Ovary (tissue), 9 donors: ENCODE data around the gene DMKN. TPM values are rescaled to one million over a fixed set of nuclear protein-coding genes. Genes with fewer than 3 reads are reported as not detected.

Source experiments
- DNase-seq, 5 donors: peaks; one replicate each; pipeline ENCODE4 v3.0.0-alpha.2; 2019 to 2020
- H3K27ac ChIP-seq, 2 donors: fragments of 200-600 bp; one replicate each; pipeline versions ENCODE4 v1.5.1 to v1.8.0; 2019 to 2022
- H3K27me3 ChIP-seq: fragments of 200-600 bp; one replicate; pipeline ENCODE4 v1.8.0; 2022
- H3K36me3 ChIP-seq: fragments of 200-600 bp; sonication (generic); one replicate; pipeline ENCODE4 v1.5.1; 2019
- H3K4me1 ChIP-seq: one replicate; pipeline ENCODE4 v1.8.1; 2013; ENCODE audit warnings: mild to moderate bottlenecking, moderate library complexity; ENCODE audit not compliant: insufficient read depth
- H3K4me3 ChIP-seq: fragments of 200-600 bp; sonication (generic); one replicate; pipeline ENCODE4 v1.5.1; 2017
- H3K9me3 ChIP-seq, 2 donors: fragments of 200-600 bp in 1 of 2; sonication (generic) in 1 of 2; one replicate each; pipeline versions ENCODE4 v1.5.1 to v1.8.1; 2013 to 2019; ENCODE audit warnings: mild to moderate bottlenecking in 1 of 2, moderate library complexity in 1 of 2
- EP300 ChIP-seq: sonication (generic); formaldehyde crosslinking; IDR thresholded peaks from one replicate; pipeline ENCODE4 v1.6.1; 2017; ENCODE audit warnings: antibody characterized with exemption
- POLR2A ChIP-seq: fragments of 450-650 bp; IDR thresholded peaks from one replicate; pipeline ENCODE4 v1.6.1; 2017; ENCODE audit warnings: antibody characterized with exemption, mild to moderate bottlenecking, moderate library complexity
- WGBS, 3 donors: extraction: QIAGEN DNeasy Blood & Tissue Kit in 1 of 3; methylation state at CpG; one replicate each; pipeline versions ENCODE4 v1.1.5 to v1.1.7; 2013 to 2017; 5-methylcytosine and 5-hydroxymethylcytosine counted together
- intact Hi-C, 4 donors: fragments of 100-400 bp; cut with DNase I; formaldehyde crosslinking; loops; one replicate each; pipeline versions ENCODE4 v1.11.0 to v1.15.1; 2022 to 2023
- polyA plus RNA-seq, 2 donors: library from polyadenylated mRNA; stranded (reverse); fragments of 200-250 nt in 1 of 2; fragments of 350-450 nt in 1 of 2; fragmentation: Illumina TruSeq in 1 of 2; extraction: RNeasy Lipid Tissue Mini Kit (QIAGEN cat#74804) in 1 of 2; gene quantifications; one replicate each; pipeline ENCODE4 v1.2.3, GENCODE V29; 2013 to 2014
- total RNA-seq, 7 donors: library from RNA; depleted of rRNA in 2 of 7; stranded (reverse); fragments of >200 nt in 2 of 7; fragmentation: NEBNext Ultra II Directional in 3 of 7; extraction: Animal tissue kit (Norgen Biotek cat#: 25700) in 3 of 7; gene quantifications; one replicate each; pipeline versions ENCODE4 v1.1.0 to v1.2.4, GENCODE V29; 2016 to 2023
- TF ChIP-seq, protein P1 (sequence below), 3 donors: fragments of 450-650 bp in 2 of 3; fragments of 200-600 bp in 1 of 3; IDR thresholded peaks; one replicate each; pipeline versions ENCODE4 v1.5.1 to v1.8.0; 2016 to 2022; ENCODE audit warnings: antibody characterized with exemption in 3 of 3, mild to moderate bottlenecking in 1 of 3
- donor health status: DM: no; HTN: no; CAD: no; lungs with moderate emphysema.
- donor health status: DM: no; HTN: no; CAD: no.
- donor health status: Bipolar disorder and iron deficiency.
- donor health status: DM: yes; HTN: yes; CAD: no.
- donor health status: DM: no; HTN: no; CAD: no.
- donor health status: DM: yes; HTN: yes; CAD: no.

Gene DMKN
- total and polyA plus RNA-seq, 9 donors, result 58.3 to 177 (median 93.8) TPM

DNA sequence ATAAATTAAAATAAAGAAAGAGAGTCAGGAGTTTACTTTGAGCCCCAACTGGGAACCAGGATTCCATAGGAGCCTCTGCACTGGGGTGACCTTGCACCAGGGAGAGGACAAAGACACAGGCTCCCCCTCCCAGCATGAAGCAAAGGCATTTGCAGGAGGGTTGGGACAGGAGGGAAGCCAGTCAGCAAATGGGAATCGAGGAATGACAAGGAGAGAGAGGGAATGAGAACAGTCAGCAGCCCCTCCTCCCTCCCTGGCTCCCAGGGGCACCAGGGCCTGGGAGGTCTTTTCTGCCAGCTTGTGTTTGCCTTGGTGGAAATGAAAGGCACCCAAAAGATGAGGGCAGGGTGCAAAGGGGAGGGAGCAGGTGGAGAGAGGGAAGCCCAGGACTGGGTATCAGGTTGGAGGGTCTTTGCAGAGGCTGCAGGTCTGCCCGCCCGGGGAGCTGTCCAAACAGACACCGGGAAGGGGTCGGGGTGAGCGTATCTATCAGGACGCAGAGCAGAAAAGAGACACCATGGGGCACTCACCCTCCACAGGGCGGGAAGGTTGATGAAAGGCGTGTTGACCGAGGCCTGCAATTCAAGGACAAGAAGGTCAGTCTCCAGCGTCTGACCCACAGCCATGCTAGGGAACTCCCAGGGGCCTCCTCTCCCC lies 10.9 kb upstream of the DMKN start:
- TF ChIP-seq, protein P1, sequence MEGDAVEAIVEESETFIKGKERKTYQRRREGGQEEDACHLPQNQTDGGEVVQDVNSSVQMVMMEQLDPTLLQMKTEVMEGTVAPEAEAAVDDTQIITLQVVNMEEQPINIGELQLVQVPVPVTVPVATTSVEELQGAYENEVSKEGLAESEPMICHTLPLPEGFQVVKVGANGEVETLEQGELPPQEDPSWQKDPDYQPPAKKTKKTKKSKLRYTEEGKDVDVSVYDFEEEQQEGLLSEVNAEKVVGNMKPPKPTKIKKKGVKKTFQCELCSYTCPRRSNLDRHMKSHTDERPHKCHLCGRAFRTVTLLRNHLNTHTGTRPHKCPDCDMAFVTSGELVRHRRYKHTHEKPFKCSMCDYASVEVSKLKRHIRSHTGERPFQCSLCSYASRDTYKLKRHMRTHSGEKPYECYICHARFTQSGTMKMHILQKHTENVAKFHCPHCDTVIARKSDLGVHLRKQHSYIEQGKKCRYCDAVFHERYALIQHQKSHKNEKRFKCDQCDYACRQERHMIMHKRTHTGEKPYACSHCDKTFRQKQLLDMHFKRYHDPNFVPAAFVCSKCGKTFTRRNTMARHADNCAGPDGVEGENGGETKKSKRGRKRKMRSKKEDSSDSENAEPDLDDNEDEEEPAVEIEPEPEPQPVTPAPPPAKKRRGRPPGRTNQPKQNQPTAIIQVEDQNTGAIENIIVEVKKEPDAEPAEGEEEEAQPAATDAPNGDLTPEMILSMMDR (IDR thresholded peaks at IDR 0.05), result no peak
- TF ChIP-seq EP300, result no peak
- no peak for TF ChIP-seq POLR2A
- Histone ChIP-seq H3K27me3 (no peaks in the 10 kb centered on the region), H3K4me3 (no peak overlapping the region), H3K4me1 (no peaks in the 10 kb centered on the region), H3K9me3 (no peaks in the 10 kb centered on the region), H3K36me3 (no peaks in the 10 kb centered on the region), H3K27ac (no peak overlapping the region)
- no peak for DNase-seq
- intact Hi-C loops, result no loop called here
- WGBS, 3 donors, result 14 to 20% (median 19%) methylated on average over 11 of the region's 11 CpGs

DNA sequence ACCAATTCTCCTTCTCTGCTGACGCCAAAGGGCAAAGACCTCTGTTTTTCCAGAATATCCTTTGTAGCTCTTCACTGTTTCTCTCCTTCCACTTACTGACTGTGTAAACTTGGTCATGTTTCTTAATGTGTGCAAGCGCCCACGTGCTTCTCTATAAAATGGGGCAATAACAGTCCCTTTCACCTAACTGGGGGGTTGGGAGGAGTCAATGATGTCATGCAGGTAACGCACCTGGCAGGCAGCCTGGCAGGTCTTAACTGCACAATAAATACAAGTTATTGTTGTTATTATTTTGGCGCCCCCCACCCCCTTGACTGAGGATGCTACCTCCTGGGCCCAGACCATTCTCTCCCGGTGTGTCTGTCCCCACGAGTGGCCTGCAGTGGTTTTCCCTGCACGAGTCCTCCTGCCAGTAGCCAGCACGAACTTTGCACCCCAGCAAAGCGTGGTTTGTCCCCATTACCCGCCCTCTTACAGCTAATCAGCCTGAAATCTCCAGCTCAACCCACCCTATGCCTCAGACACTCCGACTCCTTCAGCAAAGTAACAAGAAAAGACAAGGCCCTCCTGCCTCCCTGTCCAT lies 9.4 kb upstream of the DMKN start:
- no peak for DNase-seq
- Histone ChIP-seq H3K4me3 (no peak overlapping the region), H3K9me3 (no peaks in the 10 kb centered on the region), H3K36me3 (no peaks in the 10 kb centered on the region), H3K4me1 (no peaks in the 10 kb centered on the region), H3K27ac (no peak overlapping the region), H3K27me3 (no peaks in the 10 kb centered on the region)
- intact Hi-C loops, result no loop called here
- TF ChIP-seq EP300, result no peak
- TF ChIP-seq, protein P1 (IDR thresholded peaks at IDR 0.05), result no peak
- TF ChIP-seq POLR2A, result no peak
- 79 to 82% (median 81%) methylated on average over 12 of the region's 12 CpGs for WGBS, 3 donors

DNA sequence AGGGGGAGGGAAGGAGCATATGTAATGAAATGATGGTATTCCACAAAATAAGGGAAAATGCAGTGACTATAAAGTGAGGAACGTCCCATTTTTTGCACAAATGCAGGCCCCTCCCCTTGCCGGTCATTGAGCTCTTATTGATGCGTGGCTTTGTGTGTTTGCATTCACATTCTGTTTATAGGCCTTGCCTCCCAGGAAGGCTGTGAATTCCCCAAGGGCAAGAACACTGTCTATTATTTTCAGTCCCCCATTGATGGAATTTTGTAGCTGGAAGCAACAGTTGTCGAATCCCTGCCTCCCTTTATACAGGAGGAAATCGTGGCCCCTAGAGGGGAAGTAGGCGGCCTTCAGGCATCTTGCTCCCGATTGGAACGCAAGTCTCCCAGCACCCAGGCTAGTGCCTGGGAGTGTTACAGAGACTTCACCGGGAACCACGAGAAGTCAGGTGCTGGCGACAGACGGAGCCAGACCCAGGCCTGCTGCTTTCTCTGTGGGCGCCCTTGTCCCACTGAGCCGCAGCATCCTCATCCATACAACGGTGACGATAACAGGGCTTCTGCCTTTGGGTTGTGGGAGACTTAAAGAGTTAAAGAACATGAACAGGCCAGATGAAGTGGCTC lies 7.8 kb upstream of the DMKN start:
- no peak for TF ChIP-seq POLR2A
- TF ChIP-seq EP300, result no peak
- TF ChIP-seq, protein P1 (IDR thresholded peaks at IDR 0.05), result no peak
- Histone ChIP-seq H3K36me3 (no peaks in the 10 kb centered on the region), H3K27ac (no peak overlapping the region), H3K4me1 (no peaks in the 10 kb centered on the region), H3K4me3 (no peak overlapping the region), H3K27me3 (no peaks in the 10 kb centered on the region), H3K9me3 (no peaks in the 10 kb centered on the region)
- intact Hi-C loops, result no loop called here
- no peak for DNase-seq
- WGBS, 3 donors, result 57 to 62% (median 61%) methylated on average over 16 of the region's 16 CpGs

DNA sequence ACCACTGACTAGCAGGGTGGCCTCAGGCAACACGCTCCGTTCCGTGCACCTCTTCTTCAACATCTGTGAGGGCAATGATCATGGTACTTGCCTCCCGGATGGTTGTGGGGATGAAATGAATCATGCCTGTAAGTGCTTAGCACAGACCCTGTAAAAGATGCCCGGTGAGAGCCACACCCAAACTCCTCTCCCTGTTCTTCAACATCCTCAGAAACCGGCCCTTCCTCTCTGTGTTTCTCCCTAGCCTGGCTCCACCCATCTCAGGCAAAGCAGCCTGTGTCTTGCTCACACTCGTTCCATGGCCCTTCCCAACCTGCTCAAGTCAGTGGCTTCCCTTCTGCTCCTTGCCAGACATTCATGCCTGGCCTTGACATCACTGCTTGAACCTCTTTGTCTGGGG lies 5.8 kb upstream of the DMKN start:
- no peak for TF ChIP-seq EP300
- Histone ChIP-seq H3K36me3 (no peaks in the 10 kb centered on the region), H3K4me1 (peaks cover 1% of the 10 kb centered on the region), H3K4me3 (no peak overlapping the region), H3K27me3 (no peaks in the 10 kb centered on the region), H3K27ac (no peak overlapping the region), H3K9me3 (no peaks in the 10 kb centered on the region)
- no peak for DNase-seq
- intact Hi-C loops, result no loop called here
- WGBS, 3 donors, result 46 to 55% (median 54%) methylated on average over 7 of the region's 7 CpGs

DNA sequence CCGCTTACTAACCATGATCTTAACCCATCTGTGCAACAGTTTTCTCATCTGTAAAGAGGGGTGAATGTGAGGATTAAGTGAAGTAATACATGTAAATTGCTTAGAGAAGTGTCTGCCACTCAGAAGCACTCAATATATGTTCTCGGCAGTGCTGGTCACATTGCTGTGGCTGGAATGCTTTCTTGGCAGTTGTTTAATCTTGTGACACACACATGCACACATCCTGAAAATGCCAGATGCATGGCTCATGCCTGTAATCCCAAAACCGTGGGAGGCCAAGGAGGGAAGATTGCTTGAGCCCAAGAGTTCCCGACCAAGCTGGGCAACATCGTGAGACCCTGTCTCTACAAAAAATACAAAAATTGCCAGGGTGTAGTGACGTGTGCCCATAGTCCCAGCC lies 4.9 kb upstream of the DMKN start:
- H3K9me3 ChIP-seq, result no peaks in the 10 kb centered on the region
- H3K27ac ChIP-seq, result no peak overlapping the region
- 38 to 52% (median 43%) methylated on average over 6 of the region's 6 CpGs for WGBS, 3 donors
- no peaks in the 10 kb centered on the region for H3K27me3 ChIP-seq
- peaks cover 3% of the 10 kb centered on the region for H3K4me1 ChIP-seq
- TF ChIP-seq EP300, result no peak
- TF ChIP-seq, protein P1 (IDR thresholded peaks at IDR 0.05), result no peak
- TF ChIP-seq POLR2A, result no peak
- no peak overlapping the region for H3K4me3 ChIP-seq
- no peaks in the 10 kb centered on the region for H3K36me3 ChIP-seq
- DNase-seq, result no peak
- intact Hi-C loops, result no loop called here
